AG10803 (cell line): Measurements from ENCODE around the gene CLTB.

Experiments used
- DNase-seq: peaks from one replicate; pipeline ENCODE4 v3.0.0; 2010; ENCODE audit warnings: low read depth
- H3K4me3 ChIP-seq: 2 replicates; pipeline ENCODE4 v1.5.1; 2011; ENCODE audit warnings: mild to moderate bottlenecking, low read length, control low read depth
- TF ChIP-seq, protein P1 (sequence below): conservative IDR thresholded peaks from 2 replicates; pipeline ENCODE4 v1.5.1; 2011; ENCODE audit warnings: mild to moderate bottlenecking, low read length, control low read depth, inconsistent platforms

The CLTB gene

GRCh38 chr5:176360894-176361436, 55.4 kb downstream of the CLTB start:
- TF ChIP-seq, protein P1, sequence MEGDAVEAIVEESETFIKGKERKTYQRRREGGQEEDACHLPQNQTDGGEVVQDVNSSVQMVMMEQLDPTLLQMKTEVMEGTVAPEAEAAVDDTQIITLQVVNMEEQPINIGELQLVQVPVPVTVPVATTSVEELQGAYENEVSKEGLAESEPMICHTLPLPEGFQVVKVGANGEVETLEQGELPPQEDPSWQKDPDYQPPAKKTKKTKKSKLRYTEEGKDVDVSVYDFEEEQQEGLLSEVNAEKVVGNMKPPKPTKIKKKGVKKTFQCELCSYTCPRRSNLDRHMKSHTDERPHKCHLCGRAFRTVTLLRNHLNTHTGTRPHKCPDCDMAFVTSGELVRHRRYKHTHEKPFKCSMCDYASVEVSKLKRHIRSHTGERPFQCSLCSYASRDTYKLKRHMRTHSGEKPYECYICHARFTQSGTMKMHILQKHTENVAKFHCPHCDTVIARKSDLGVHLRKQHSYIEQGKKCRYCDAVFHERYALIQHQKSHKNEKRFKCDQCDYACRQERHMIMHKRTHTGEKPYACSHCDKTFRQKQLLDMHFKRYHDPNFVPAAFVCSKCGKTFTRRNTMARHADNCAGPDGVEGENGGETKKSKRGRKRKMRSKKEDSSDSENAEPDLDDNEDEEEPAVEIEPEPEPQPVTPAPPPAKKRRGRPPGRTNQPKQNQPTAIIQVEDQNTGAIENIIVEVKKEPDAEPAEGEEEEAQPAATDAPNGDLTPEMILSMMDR, result no peak
- peak overlapping the region; percentile 96 for H3K4me3 ChIP-seq
- peak; percentile 5 for DNase-seq

- DNase-seq, result peak; percentile 25
- H3K4me3 ChIP-seq, result peak overlapping the region; percentile 15; the same call in 1 of the 2 replicates
- TF ChIP-seq, protein P1, result no peak
Observed at GRCh38 chr5:176359658-176360057, 56.7 kb downstream of the CLTB start.

DNA sequence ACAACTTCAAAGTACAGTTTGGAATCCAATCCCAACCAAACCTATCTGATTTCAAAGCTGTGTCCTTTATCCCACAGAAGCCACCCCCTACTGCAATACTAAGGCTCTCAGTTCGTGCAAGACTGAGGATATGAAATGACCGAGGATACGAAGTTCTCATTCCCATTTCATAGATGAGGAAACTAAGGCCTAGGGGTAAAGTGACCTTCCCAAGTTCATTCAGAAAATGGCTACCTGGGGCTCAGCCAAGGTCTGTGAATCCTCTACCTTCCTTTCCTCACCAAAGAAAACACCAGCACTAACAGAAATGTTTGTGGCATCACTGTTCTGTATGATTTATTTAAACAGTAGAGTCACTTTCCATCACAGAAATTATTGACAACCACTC, 60.2 kb downstream of the CLTB start:
- no peak overlapping the region for H3K4me3 ChIP-seq
- no peak for DNase-seq
- TF ChIP-seq, protein P1, result no peak

GRCh38 chr5:176355400-176356178, 60.8 kb downstream of the CLTB start:
- TF ChIP-seq, protein P1, result no peak
- DNase-seq, result no peak
- no peak overlapping the region for H3K4me3 ChIP-seq

GRCh38 chr5:176353533-176353932, 62.8 kb downstream of the CLTB start:
- DNase-seq, result no peak
- TF ChIP-seq, protein P1, result no peak
- H3K4me3 ChIP-seq, result no peak overlapping the region

GRCh38 chr5:176352116-176352878, 64.0 kb downstream of the CLTB start:
- TF ChIP-seq, protein P1, result no peak
- no peak for DNase-seq
- H3K4me3 ChIP-seq, result no peak overlapping the region
